Activated CD8-positive, alpha-beta T cell treated with anti-CD3 and anti-CD28 coated beads for 36 hours (primary cell): ENCODE results near the gene ANKS1B. TPM values are rescaled to one million over a fixed set of nuclear protein-coding genes. Genes with fewer than 3 reads are reported as not detected.

Experiments
- ATAC-seq: fragments of 200-7000 bp; cut with Tn5 transposase; one replicate; pipeline ENCODE4 v1.10.0; 2021; ENCODE audit warnings: mild to moderate bottlenecking, moderate library complexity
- CTCF ChIA-PET: fragments of 350-600 bp; sonication (Branson Sonifier 250); formaldehyde crosslinking; loops from one replicate; lab custom pipeline; 2021; ENCODE audit warnings: antibody characterized with exemption; lab: Charles Lee
- POLR2A ChIA-PET: fragments of 350-600 bp; sonication (Branson Sonifier 250); formaldehyde crosslinking; loops from one replicate; lab custom pipeline; 2021; ENCODE audit warnings: antibody characterized with exemption; lab: Charles Lee
- DNase-seq: peaks from one replicate; pipeline ENCODE4 v3.0.0-alpha.2; 2020
- H3K27ac Mint-ChIP-seq: one replicate; pipeline ENCODE4 v1.8.0; 2021; ENCODE audit warnings: mild to moderate bottlenecking, mixed read lengths
- H3K27me3 Mint-ChIP-seq: one replicate; pipeline ENCODE4 v1.8.0; 2021; ENCODE audit warnings: mixed read lengths
- H3K36me3 Mint-ChIP-seq: one replicate; pipeline ENCODE4 v1.8.0; 2021; ENCODE audit warnings: low read depth, mixed read lengths
- H3K4me1 Mint-ChIP-seq: one replicate; pipeline ENCODE4 v1.8.0; 2021; ENCODE audit warnings: low read depth, mixed read lengths
- H3K4me3 Mint-ChIP-seq: one replicate; pipeline ENCODE4 v1.8.0; 2021; ENCODE audit warnings: mild to moderate bottlenecking, moderate library complexity, mixed read lengths
- H3K9me3 Mint-ChIP-seq: one replicate; pipeline ENCODE4 v1.8.0; 2021; ENCODE audit warnings: mixed read lengths
- CTCF ChIP-seq: fragments of 200-600 bp; IDR thresholded peaks from one replicate; pipeline ENCODE4 v1.8.0; 2022; ENCODE audit warnings: antibody characterized with exemption, mild to moderate bottlenecking
- intact Hi-C: fragments of 100-400 bp; cut with micrococcal nuclease; formaldehyde crosslinking; loops from one replicate; pipeline ENCODE4 v1.10.0; 2022
- total RNA-seq, 2 experiments: library from RNA; stranded (reverse); gene quantifications; one replicate each; pipeline ENCODE4 v1.2.3, GENCODE V29; 2021

Gene ANKS1B
- total RNA-seq, 2 experiments from 2014 or later, result 0.54 TPM; not detected in 1

- ATAC-seq (no peak), DNase-seq (no peak)
- no peaks in the 10 kb centered on the region for H3K36me3 Mint-ChIP-seq
- CTCF ChIA-PET, result no interaction called here
- POLR2A ChIA-PET, result no interaction called here
- no peaks in the 10 kb centered on the region for H3K27me3 Mint-ChIP-seq
- no peak for TF ChIP-seq CTCF
- no peak overlapping the region for H3K4me3 Mint-ChIP-seq
- no peaks in the 10 kb centered on the region for H3K4me1 Mint-ChIP-seq
- H3K9me3 Mint-ChIP-seq, result peaks cover 7% of the 10 kb centered on the region
- intact Hi-C loops, result no loop called here
- no peak overlapping the region for H3K27ac Mint-ChIP-seq
Measured at GRCh38 chr12:99311373-99311772, 673.4 kb downstream of the ANKS1B start.

GRCh38 chr12:99309812-99310211, 674.9 kb downstream of the ANKS1B start:
- no peaks in the 10 kb centered on the region for H3K36me3 Mint-ChIP-seq
- no peaks in the 10 kb centered on the region for H3K4me1 Mint-ChIP-seq
- H3K27me3 Mint-ChIP-seq, result no peaks in the 10 kb centered on the region
- TF ChIP-seq CTCF, result no peak
- DNase-seq (no peak), ATAC-seq (no peak)
- ChIA-PET CTCF (no interaction called here), POLR2A (interaction anchor here (0.6 kb wide), 1 partner anchor 28 kb away, joined by 3 read pairs; no protein-coding TSS in a partner anchor)
- no peak overlapping the region for H3K27ac Mint-ChIP-seq
- intact Hi-C loops, result no loop called here
- H3K9me3 Mint-ChIP-seq, result peaks cover 7% of the 10 kb centered on the region
- no peak overlapping the region for H3K4me3 Mint-ChIP-seq

- no peak for DNase-seq
- POLR2A ChIA-PET, result no interaction called here
- no peak overlapping the region for H3K27ac Mint-ChIP-seq
- H3K36me3 Mint-ChIP-seq, result no peaks in the 10 kb centered on the region
- no peaks in the 10 kb centered on the region for H3K27me3 Mint-ChIP-seq
- CTCF ChIA-PET, result no interaction called here
- intact Hi-C loops, result no loop called here
- no peak overlapping the region for H3K4me3 Mint-ChIP-seq
- H3K4me1 Mint-ChIP-seq, result no peaks in the 10 kb centered on the region
- ATAC-seq, result no peak
- no peak for TF ChIP-seq CTCF
- H3K9me3 Mint-ChIP-seq, result no peaks in the 10 kb centered on the region
Measured at GRCh38 chr12:99302874-99303273, 681.9 kb downstream of the ANKS1B start.

GRCh38 chr12:99287136-99287535, 697.6 kb downstream of the ANKS1B start:
- Mint-ChIP-seq H3K4me3 (no peak overlapping the region), H3K4me1 (no peaks in the 10 kb centered on the region), H3K36me3 (no peaks in the 10 kb centered on the region), H3K9me3 (peaks cover 21% of the 10 kb centered on the region), H3K27ac (no peak overlapping the region), H3K27me3 (no peaks in the 10 kb centered on the region)
- ChIA-PET CTCF (no interaction called here), POLR2A (no interaction called here)
- intact Hi-C loops, result no loop called here
- ATAC-seq (no peak), DNase-seq (no peak)
- TF ChIP-seq CTCF, result no peak

- no peak overlapping the region for H3K27ac Mint-ChIP-seq
- POLR2A ChIA-PET, result no interaction called here
- TF ChIP-seq CTCF, result no peak
- ATAC-seq, result no peak
- no peaks in the 10 kb centered on the region for H3K27me3 Mint-ChIP-seq
- peaks cover 10% of the 10 kb centered on the region for H3K9me3 Mint-ChIP-seq
- CTCF ChIA-PET, result no interaction called here
- intact Hi-C loops, result no loop called here
- no peak overlapping the region for H3K4me3 Mint-ChIP-seq
- no peak for DNase-seq
- H3K4me1 Mint-ChIP-seq, result no peaks in the 10 kb centered on the region
- H3K36me3 Mint-ChIP-seq, result no peaks in the 10 kb centered on the region
Measured at GRCh38 chr12:99284161-99284560, 700.6 kb downstream of the ANKS1B start.
